ENCODE measurements around the gene MGST2.

The MGST2 gene

DNA sequence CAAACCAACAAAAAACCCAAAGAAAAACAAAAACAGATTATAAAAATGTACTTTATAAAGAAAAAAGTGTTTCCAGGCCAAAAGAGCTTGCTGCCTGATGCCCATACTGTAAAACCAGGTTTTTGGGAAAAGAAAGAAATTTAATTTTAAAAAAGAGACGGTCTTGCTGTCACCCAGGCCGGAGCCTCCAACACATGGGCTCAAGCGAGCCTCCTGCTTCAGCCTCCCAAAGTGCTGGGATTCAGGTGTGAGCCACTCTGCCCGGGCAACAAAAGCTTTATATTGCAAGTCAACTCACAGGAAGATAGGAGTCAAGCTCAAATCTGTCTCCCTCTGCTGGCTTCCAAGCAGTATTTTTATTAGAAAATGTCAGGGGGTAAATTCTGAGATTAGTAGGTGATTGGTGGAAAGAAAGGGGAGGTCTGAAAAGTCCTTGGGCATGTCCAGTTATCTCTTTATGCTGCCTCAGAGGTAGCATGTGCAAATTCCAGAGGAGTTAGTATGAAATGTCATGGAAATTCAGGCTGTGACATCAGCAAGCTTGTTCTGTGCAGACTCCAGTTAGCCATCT lies 39.4 kb downstream of the MGST2 start:
- DNase-seq (ENCODE audit: low read depth in 2 of 2): no peak

DNA sequence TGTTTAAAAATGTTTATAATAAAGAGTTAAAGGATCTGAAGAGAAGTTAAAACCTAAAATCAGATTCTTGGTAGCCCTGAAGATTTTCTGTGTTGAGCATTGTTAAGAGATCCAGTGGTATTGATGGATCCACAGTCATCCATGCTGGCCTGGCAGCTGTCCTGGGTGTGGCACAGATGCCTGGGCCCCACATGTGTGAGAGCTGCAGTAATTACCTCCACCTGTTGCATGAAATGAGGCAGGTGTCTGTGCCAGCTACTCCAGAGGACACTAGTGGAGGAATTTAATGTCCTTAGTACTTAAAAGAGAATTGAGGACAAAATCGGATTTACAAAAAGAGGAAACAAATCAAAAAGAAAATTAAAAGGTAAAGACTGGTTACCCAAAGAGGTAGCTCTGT lies 44.0 kb downstream of the MGST2 start:
- no peak for DNase-seq (ENCODE audit: low read depth in 2 of 2)

DNA sequence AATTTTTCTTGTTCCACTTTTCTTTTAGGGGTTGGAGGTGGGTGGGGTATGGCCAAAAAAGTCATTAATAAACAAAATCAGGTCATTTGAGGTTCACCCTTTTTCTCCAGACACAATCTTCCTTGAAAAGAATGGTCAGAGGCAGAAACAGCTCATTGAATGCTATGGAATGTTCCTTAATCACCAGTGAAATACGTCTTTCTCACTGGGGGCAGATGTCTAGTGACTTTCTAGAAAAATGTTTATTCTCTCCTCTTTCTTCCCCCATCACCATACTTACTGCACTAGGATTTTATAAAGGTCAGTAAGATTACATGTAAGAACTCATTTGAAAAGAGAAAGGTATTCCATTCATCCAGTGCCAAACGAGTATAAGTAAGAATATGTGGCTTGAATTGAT lies 44.5 kb downstream of the MGST2 start:
- DNase-seq (ENCODE audit: low read depth in 2 of 2): no peak

DNA sequence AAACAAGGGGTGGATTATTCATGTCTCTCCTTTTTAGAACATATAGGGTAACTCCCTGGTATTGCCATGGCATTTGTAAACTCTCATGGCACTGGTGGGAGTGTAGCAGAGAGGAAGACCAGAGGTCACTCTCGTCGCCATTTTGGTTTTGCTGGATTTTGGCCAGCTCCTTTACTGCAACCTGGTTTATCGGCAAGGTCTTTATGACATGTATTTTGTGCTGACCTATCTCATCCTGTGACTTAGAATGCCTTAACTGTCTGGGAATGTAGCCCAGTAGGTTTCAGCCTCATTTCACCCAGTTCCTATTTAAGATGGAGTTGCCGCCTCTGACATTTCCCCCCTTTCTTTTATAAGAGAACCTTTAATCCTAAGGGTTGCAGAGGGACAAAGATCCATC lies 45.8 kb downstream of the MGST2 start:
- no peak for DNase-seq (ENCODE audit: low read depth in 2 of 2)

DNA sequence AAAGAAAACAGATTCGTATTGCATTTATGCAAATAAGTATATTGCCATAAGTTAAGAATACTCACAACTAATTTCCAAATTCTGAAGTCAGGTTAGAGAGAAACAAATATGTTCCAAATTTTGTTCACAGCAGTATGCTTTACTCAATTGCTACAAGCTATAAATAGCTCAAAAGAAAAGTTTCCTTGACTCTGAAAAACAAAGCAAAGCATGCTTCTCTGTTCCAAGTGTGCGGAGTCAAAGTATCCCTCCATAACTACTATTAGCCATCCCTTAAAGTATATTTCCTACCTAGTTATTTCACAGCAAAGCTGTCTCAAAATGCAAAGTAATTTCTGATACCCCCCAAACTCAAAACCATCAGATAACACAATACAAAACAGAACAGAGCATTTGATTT lies 47.3 kb downstream of the MGST2 start:
- no peak for DNase-seq (ENCODE audit: low read depth in 2 of 2)

DNA sequence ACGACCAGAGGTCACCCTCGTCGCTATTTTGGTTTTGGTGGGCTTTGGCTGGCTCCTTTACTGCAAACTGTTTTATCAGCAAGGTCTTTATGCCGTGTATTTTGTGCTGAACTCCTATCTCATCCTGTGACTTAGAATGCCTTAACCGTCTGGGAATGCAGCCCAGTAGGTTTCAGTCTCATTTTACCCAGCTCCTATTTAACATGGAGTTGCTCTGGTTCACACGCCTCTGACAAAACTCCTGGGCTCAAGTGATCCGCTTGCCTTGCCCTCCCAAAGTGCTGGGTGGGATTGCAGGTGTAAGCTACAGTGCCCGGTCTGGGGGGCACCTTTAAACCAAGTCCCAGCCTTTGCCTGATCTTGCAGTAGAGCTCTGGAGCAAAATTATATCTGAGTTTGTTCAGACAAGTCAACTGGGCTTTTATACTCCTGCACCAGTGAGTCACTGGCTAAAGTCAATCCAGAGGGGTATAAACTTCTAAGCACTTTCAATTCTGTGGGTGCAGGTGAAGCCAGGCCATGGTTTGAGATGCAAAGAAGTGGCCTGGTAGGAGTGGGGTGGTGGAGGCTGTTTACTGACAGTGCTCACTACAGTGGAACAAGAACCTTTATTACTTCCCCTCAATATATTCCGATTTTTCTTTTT lies 50.2 kb downstream of the MGST2 start:
- DNase-seq (ENCODE audit: low read depth in 2 of 2): no peak

DNA sequence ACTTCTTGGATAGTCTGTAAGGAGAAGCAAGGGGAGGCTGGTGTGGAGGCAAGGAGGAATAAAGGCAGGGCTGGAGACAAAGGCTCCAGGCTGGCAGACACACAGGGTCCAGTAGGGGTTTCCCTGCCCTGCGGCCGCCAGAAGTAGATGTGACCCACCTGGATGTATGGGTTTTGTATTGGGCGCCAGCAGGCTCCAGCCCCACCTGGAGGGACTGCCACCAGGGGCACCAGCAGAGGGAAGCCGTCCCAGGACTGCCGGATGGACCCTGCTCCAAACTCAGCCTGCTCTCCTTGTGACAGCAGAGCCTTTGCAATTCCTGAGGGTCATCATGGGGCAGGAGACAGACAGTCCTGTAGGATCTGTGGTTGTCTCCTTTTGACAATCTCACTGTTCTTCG lies 52.7 kb downstream of the MGST2 start:
- no peak for DNase-seq (ENCODE audit: low read depth in 2 of 2)

DNA sequence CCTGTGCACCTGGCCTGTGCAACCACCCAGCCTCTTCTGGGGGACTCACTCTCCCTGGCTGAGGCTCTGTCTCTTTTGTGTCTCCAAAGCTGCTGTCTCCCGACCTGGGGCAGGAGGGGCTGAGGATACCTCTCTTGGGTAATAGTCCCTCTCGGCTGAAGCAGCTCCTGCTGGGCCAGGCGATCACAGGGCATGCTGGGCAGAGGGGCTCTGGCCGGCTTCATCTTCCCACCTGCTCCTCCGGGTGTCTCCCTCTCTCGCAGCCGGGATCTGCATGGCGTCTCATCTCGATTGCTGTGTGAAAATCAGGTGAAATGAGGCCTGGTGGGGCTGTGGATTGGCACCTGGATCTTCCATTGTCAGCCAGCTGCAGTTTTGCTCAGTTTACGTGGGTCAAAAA lies 53.2 kb downstream of the MGST2 start:
- DNase-seq (ENCODE audit: low read depth in 2 of 2): no peak

DNA sequence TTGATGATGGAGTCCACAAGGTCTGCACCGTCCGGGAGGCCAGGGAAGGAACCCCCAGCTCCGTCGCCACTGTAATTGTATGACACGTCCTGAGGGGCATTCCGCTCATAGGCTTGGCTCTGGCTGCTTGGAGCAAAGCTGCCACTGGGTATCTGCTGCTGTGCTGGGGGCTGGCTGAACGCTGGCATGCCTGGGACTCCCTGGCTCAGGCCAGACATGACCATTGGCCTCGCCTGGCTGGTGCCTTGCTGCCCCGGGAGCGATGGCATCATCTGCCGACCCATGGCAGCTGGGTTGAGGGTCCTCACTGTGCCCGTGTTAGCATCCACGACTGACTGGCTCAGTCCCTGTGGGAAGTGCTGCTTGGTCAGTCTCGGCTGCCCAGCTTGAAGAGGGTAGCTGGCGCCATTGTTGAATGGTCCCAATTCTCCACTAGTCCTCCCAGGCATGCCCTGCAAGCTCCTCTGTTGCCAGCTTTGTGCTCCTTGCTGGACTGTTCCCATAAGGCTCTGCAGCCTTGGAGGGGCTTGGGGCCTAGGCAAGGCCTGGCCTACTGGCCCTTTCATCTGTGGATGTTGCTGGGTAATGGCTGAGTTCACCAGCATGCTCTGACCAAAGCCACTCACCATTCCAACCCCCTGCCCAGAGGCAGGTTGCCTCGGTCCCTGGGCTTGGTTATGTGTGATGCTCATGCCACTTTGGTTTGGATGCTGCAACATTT lies 53.9 kb downstream of the MGST2 start:
- no peak for DNase-seq (ENCODE audit: low read depth in 2 of 2)

DNA sequence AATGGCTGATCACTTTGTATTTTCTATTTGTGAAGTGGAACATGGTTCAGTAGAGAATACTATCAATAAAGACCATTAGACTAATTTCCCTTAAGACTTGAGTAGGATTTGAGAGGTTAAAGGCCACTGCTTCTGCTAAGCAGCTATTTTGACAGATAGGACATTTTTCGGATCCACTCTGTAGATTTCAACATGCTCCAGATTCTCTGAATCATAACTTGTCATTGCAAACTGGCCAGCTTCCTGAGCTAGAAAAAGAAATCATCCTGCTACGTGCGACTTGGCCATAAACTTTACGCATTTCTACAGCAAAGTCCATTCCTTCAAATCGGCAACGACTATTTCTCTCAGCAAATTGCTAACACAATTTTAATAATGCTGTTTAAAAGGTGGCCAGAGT lies 55.2 kb downstream of the MGST2 start:
- DNase-seq (ENCODE audit: low read depth in 2 of 2): no peak

DNA sequence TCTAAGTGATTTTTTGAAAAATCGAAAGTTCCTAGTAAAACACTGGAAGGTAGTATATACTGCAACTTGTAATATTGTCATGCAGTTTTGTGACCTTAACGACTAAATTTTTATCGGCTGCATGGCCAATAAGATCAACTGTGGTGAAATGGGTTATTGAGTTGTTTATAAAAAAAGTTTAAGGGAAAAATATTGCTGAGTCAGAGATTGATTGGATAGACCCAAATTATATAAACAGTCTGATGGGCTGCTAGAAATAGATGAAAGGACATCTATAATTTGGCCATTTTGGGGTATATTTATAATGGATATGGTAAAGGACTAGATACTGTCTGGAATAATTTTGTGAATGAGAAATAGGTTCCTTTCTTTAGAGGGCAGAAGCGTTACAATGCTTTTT lies 56.2 kb downstream of the MGST2 start:
- DNase-seq (ENCODE audit: low read depth in 2 of 2): no peak

DNA sequence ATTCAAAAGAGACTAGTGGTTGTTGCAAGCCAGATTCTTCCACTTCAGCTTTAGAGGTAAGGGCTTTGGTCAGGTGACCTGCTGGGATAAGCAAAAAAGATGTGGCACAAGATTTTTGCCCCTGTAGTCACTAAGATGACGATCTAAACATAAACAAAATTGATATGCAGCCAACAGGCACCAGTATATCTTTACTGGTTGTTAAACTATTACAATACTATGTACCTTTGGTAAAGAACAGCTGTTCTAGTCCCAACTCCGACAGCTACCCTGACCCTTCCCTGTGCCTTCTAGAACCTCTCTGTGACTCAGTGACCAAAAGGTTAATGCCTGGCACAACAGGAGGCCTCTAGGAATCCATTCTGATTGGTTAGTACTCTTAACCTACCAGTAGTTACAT lies 59.6 kb downstream of the MGST2 start:
- no peak for DNase-seq (ENCODE audit: low read depth in 2 of 2)

DNA sequence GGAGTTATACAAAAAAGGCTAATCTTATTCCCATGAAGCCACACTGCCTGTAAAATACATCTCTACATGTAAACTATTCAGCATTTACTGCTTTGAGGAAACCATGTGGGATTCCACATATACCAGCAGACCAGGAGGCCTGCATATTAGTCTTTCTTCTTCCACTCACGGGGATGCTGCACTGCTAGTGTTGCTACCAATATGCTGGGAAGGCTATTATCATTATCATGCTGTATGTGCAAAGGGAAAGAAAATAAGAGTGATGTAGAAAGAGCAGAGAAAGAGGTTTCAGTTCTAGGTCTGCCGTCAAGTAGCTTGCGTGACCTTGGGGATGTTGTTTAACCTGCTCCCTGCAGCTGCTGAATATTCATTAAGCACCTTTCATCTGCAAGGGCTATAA lies 61.0 kb downstream of the MGST2 start:
- DNase-seq (ENCODE audit: low read depth in 2 of 2): no peak

DNA sequence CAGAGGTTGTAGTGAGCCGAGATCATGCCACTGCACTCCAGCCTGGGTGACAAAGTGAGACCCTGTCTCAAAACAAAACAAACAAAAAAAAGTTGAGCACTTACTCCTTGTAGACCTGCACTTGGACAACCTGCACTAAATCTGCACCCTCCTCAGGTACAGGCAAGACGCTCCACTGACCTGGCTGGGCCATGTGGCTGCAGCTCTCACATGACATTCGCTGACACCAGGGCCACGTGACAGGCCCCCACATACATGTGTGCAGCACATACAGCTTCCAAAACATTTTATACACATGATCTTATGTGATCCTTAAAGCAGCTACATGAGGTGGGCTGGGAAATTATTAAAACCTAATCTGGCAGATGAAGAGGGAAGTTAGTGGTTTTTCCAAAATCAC lies 62.5 kb downstream of the MGST2 start:
- DNase-seq (ENCODE audit: low read depth in 2 of 2): no peak

DNA sequence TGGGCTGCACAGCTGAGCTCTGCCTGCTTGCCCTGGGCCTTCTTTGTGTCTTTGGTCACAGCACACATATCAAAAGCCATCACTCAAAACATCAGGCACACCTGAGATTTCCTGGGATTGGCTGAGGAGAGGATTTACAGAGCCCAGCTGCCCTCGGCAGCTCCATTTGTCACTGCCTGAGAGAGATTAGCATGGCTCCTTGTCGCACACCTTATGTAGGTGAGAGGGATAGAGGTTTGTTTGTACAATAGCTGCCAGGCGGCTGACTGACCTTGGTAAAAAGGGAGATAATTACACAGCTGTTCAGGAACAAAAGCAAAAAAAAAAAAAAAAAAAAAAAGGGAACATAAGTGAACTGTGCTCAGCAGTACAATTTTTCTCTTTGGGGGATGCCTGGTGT lies 63.2 kb downstream of the MGST2 start:
- DNase-seq (ENCODE audit: low read depth in 2 of 2): no peak

DNA sequence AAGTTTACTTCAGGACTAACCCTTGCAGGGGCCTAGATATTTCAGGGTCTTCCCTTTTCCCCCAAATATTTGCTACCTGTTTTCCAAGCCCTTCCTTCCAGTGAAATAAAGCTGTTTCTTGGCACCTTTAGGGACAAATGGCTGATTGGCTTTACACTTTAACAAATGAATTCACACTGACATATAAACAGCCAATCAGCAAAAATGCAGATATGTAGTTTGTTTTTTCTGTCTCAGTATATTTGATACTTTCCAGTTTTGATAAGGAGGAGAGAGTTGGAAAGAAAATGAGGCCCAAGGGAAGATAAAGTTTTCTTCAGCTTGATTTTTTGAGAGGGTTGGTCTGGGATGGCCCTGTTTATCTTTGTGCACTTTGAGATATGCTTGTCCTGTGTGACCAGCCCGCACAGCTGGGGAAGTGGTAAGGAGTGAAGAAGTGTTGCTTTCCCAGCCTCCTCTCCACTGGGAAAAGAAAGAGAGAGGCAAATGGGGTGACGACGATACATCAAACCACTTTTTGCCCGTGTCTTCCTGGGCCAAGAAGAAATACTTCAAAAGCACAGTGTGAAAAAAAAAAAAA lies 67.5 kb downstream of the MGST2 start:
- DNase-seq (ENCODE audit: low read depth in 2 of 2): no peak

DNA sequence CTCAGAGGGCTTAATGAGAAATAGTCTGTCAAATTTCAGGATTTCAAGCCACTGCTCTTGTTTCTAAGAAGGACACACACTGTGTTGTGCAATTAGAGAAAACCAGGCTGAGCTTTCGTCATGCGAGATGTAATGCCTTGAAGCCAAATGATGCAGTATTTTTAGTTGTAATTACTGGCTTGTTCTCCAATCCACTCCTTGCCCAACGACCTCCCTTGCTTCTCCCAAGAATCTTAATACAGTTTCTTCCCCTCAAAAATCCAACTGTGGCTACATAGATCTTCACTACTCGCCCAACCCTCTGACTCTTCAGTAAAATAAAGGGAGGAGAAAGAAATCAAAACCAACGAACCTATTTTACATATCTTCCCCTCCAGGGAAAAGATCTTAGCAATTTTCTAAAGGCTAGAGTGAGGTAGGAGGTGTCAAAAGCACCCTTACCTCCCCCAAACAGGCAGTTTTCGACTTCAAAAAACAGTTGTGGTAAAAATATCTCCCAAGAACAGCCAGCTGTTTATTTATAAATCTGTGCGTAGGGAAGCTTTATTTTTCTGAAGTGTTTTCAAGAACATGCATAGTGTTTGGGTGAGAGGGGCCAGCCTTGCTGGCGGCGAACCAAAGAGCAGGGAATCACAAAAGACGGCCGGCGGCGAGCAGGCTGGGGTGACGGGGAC lies 68.7 kb downstream of the MGST2 start:
- DNase-seq (ENCODE audit: low read depth in 2 of 2): no peak

DNA sequence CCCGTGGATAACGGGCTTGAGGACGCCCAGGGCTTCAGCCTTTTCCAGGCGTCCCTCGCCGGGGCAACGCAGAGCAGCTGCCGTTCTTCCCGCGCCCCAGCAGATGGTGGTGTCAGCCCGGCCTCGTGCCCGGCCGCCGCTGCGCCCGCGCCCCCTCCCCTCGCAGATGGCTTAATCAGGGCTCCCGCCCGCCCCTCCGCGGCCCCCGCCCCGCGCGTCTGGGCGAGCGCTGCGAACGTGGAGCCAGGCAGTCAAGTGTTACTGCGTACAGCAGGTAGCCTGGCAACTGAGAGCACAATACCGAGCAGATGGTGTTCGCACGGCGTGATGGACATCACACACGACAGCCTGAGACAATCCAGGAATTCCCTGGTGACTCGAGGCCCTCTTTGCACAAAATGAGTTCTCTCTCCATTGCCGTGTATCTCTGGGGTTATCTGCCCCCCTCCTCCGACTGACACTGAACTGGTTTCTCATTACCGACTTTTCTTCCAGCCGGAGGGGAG lies 69.3 kb downstream of the MGST2 start:
- peak; percentile 7 to 15 for DNase-seq (ENCODE audit: low read depth in 2 of 2)

DNA sequence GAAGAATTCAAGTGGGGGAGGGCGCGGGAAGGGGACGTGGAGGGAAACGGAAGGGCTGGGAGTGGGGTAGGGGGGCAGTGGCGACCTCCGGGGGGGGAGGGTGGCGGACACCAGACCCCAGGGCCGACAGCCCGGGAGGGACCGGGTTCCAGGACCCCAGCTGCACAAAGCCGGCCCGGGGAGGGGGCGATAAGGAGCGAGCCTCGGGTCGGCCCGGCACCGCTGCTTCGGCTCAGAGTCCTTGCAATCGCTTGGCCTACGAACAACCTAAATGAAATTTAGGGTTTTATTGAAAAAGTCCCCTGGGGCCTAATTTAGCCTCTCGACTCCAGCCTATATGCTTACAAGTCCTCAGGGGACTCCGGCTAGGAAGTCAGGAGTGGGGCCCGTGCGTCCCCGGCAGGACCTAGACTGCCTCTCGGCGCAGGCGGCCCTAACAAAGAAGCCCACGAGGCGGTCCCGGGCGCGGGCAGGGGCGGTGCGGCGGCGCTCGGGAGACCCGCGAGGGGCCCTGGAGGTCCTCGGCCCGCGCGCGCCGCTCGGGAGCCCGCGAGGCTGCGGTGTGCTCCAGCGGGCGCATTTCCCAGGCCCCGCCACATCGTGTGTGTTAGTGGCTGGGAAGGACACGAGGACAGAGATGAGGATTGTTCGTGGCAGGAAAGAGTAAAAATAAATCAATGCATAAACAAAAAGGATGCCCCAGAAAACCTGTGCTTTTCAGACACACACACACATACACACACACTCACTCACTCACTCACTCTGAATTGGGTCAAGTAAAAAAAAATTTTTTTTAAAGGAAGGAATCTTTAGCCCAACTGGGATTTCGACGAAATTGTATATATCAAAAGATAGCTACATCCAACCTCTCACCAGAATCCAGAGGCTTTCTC lies 70.0 kb downstream of the MGST2 start:
- DNase-seq (ENCODE audit: low read depth in 2 of 2): no peak

DNA sequence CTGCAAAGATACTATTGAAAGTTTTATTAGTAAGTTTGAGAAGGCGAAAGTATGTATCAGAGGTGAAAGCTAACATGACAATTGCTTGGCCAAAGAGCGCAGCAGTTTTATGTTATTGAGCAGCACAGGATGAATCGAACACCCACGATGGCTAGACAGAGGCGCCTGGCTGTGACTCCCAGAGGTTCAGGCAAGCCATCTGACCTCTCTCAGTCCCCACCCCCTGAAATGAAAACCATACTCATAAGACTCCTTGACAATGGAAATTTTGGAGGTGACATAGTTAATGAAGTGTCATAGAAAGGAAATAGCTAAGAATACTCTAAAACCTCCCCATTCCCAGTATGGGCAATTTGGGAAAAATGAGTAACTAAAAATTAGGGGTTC lies 70.6 kb downstream of the MGST2 start:
- DNase-seq (ENCODE audit: low read depth in 2 of 2): no peak

DNA sequence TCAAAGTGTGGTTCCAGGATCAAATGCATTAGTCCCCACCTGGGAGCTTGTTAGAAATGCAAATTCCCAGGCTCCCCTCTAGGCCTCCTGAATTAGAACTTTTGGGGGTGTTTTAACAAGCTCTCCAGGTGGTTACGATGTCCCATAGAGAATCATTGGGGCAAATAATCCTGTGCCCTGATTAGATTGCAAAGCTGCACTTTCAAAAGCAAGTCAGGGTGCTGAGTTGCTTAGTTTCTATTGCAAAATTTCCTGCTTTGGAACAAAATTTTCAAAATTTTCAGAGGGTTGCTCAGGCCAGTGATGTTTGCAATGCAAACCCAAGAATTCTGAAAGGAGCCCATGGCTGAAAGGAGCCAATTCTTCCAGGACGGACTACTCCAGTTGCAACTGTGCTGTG lies 71.0 kb downstream of the MGST2 start:
- DNase-seq (ENCODE audit: low read depth in 2 of 2): no peak
